GM23338 (cell line): Measurements from ENCODE around the gene MAN2A2. TPM values are rescaled to one million over a fixed set of nuclear protein-coding genes. Genes with fewer than 3 reads are reported as not detected.

Source experiments
- ATAC-seq: fragments of 200-7000 bp; cut with Tn5 transposase; 3 replicates; pipeline ENCODE4 v1.9.1; 2020
- DNase-seq: peaks from one replicate; pipeline ENCODE4 v3.0.0-alpha.2; 2015; ENCODE audit warnings: low spot score
- H2AFZ ChIP-seq: fragments of 200-600 bp; sonication (generic); 2 replicates; pipeline ENCODE4 v1.8.0; 2016; ENCODE audit warnings: antibody characterized with exemption, mild to moderate bottlenecking, moderate library complexity
- H3F3A ChIP-seq: fragments of 200-600 bp; sonication (generic); replicated peaks from 2 replicates; pipeline ENCODE4 v1.8.0; 2017; ENCODE audit warnings: antibody characterized with exemption, mixed run types, low read depth
- H3K27ac ChIP-seq: fragments of 200-600 bp; sonication (generic); 2 replicates; pipeline ENCODE4 v1.6.1; 2016; ENCODE audit warnings: low read depth
- H3K27me3 ChIP-seq: fragments of 200-600 bp; sonication (generic); 2 replicates; pipeline ENCODE4 v1.8.0; 2016; ENCODE audit warnings: mild to moderate bottlenecking, mixed run types, moderate library complexity; ENCODE audit not compliant: insufficient read depth
- H3K36me3 ChIP-seq: fragments of 200-600 bp; sonication (generic); 2 replicates; pipeline ENCODE4 v1.8.0; 2016; ENCODE audit warnings: mild to moderate bottlenecking; ENCODE audit not compliant: insufficient read depth
- H3K4me1 ChIP-seq: fragments of 200-600 bp; sonication (generic); 2 replicates; pipeline ENCODE4 v1.8.0; 2016; ENCODE audit warnings: mild to moderate bottlenecking, moderate library complexity; ENCODE audit not compliant: insufficient read depth
- H3K4me2 ChIP-seq: fragments of 200-600 bp; sonication (generic); 2 replicates; pipeline ENCODE4 v1.7.1; 2017; ENCODE audit warnings: mixed run types
- H3K4me3 ChIP-seq: fragments of 200-600 bp; sonication (generic); 2 replicates; pipeline ENCODE4 v1.6.1; 2016; ENCODE audit warnings: mixed run types
- H3K79me2 ChIP-seq: fragments of 200-600 bp; sonication (generic); replicated peaks from 2 replicates; pipeline ENCODE4 v1.8.0; 2017; ENCODE audit warnings: mild to moderate bottlenecking; ENCODE audit not compliant: insufficient read depth
- H3K9me2 ChIP-seq: fragments of 200-600 bp; sonication (generic); 2 replicates; pipeline ENCODE4 v1.8.0; 2017; ENCODE audit not compliant: insufficient read depth
- H4K20me1 ChIP-seq: fragments of 200-600 bp; sonication (generic); replicated peaks from 2 replicates; pipeline ENCODE4 v1.8.0; 2017; ENCODE audit warnings: mild to moderate bottlenecking; ENCODE audit not compliant: insufficient read depth
- H3K27ac Mint-ChIP-seq: 2 replicates; pipeline ENCODE4 v1.8.0; 2020; ENCODE audit warnings: inconsistent platforms, mild to moderate bottlenecking, moderate library complexity, mixed read lengths
- H3K27me3 Mint-ChIP-seq: 3 replicates; pipeline ENCODE4 v1.8.0; 2022; ENCODE audit warnings: low read depth, mild to moderate bottlenecking, moderate library complexity, mixed read lengths, inconsistent platforms; ENCODE audit not compliant: insufficient read depth, poor library complexity
- H3K36me3 Mint-ChIP-seq: 3 replicates; pipeline ENCODE4 v1.8.0; 2021; ENCODE audit warnings: low read depth, mild to moderate bottlenecking, inconsistent platforms, moderate library complexity, mixed read lengths
- H3K4me1 Mint-ChIP-seq: 3 replicates; pipeline ENCODE4 v1.8.0; 2020; ENCODE audit warnings: mild to moderate bottlenecking, inconsistent platforms, mixed read lengths
- H3K4me3 Mint-ChIP-seq: 3 replicates; pipeline ENCODE4 v1.8.0; 2021; ENCODE audit warnings: moderate library complexity, mild to moderate bottlenecking, inconsistent platforms, mixed read lengths
- H3K9me3 Mint-ChIP-seq: 3 replicates; pipeline ENCODE4 v1.8.0; 2020; ENCODE audit warnings: moderate library complexity, mild to moderate bottlenecking, inconsistent platforms, mixed read lengths
- CREB1 ChIP-seq: fragments of 250-450 bp; sonication (Bioruptor Pico); IDR thresholded peaks from 2 replicates; pipeline ENCODE4 v1.5.0; 2020; ENCODE audit warnings: low read depth, mild to moderate bottlenecking, moderate library complexity
- EZH2phosphoT487 ChIP-seq: fragments of 200-600 bp; sonication (generic); IDR thresholded peaks from one replicate; pipeline ENCODE4 v1.8.1; 2018; ENCODE audit warnings: antibody characterized with exemption; ENCODE audit not compliant: unreplicated experiment
- JUNB ChIP-seq: IDR thresholded peaks from one replicate; pipeline ENCODE4 v1.6.1; 2016; ENCODE audit warnings: antibody characterized with exemption; ENCODE audit not compliant: unreplicated experiment
- NANOG ChIP-seq: IDR thresholded peaks from 2 replicates; pipeline ENCODE4 v1.6.1; 2016; ENCODE audit warnings: antibody characterized with exemption, borderline replicate concordance
- POLR2AphosphoS5 ChIP-seq: IDR thresholded peaks from 2 replicates; pipeline ENCODE4 v1.6.1; 2016; ENCODE audit warnings: antibody characterized with exemption, low read depth
- STAT1 ChIP-seq: IDR thresholded peaks from one replicate; pipeline ENCODE4 v1.6.1; 2016; ENCODE audit warnings: antibody characterized with exemption; ENCODE audit not compliant: unreplicated experiment
- ZNF114 ChIP-seq: fragments of 250-450 bp; sonication (Bioruptor Pico); IDR thresholded peaks from 2 replicates; pipeline ENCODE4 v1.5.0; 2020; ENCODE audit warnings: mild to moderate bottlenecking, moderate library complexity
- ZNF331 ChIP-seq: fragments of 250-450 bp; sonication (Bioruptor Pico); IDR thresholded peaks from 2 replicates; pipeline ENCODE4 v1.5.0; 2020; ENCODE audit warnings: low read depth, mild to moderate bottlenecking, moderate library complexity
- polyA plus RNA-seq: library from polyadenylated mRNA; unstranded; fragments of >200 nt; fragmentation: Nextera tagmentation; extraction: Ambion mirVana; gene quantifications from 2 replicates; pipeline ENCODE4 v1.2.1, GENCODE V29; 2016
- total RNA-seq: library from RNA; depleted of rRNA; stranded (reverse); fragments of >200 nt; shearing (Covaris generic); gene quantifications from 2 replicates; pipeline ENCODE4 v1.2.3, GENCODE V29; 2014
- TF ChIP-seq, protein P1 (sequence below): fragments of 250-450 bp; sonication (Bioruptor Pico); IDR thresholded peaks from 2 replicates; pipeline ENCODE4 v1.5.0; 2020; ENCODE audit warnings: mild to moderate bottlenecking, moderate library complexity
- TF ChIP-seq, protein P2 (sequence below): IDR thresholded peaks from one replicate; pipeline ENCODE4 v1.6.1; 2018; ENCODE audit warnings: antibody characterized with exemption; ENCODE audit not compliant: unreplicated experiment
- TF ChIP-seq, protein P3 (sequence below), 2 experiments: fragments of 200-600 bp in 1 of 2; sonication (generic) in 1 of 2; conservative IDR thresholded peaks; 2 replicates each; pipeline versions ENCODE4 v1.5.1 to v1.6.1; 2016 to 2017; ENCODE audit warnings: antibody characterized with exemption in 2 of 2, low read depth in 2 of 2, mild to moderate bottlenecking in 2 of 2, moderate library complexity in 1 of 2
- TF ChIP-seq, protein P4 (sequence below): IDR thresholded peaks from 2 replicates; pipeline ENCODE4 v1.6.1; 2016; ENCODE audit warnings: antibody characterized with exemption

MAN2A2 gene
- total and polyA plus RNA-seq, 2 experiments from 2014 or later = 8.2 to 17.1 TPM

DNA sequence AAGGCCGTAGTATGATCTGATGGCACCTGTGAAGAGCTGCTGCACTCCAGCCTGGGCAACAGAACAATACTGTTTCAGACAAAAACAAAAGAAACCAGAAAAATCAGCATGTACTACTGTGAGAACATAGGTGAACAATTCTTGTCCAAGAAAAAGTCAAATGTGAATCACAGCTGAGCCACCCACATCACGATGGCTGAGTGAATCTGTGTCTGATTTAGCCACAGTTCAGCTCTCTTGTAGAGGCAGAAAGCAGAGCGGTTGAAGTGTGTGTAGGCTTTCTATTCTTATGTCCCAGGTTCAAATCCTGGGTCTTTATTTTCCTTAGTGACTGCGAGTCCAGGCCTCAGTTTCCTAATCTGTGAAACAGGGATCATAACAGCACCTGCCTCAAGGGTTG lies 39.1 kb upstream of the MAN2A2 start:
- no peaks in the 10 kb centered on the region for H3K36me3 Mint-ChIP-seq
- H3K4me1 ChIP-seq = peaks cover 21% of the 10 kb centered on the region

More for the DNA sequence above, 39.1 kb upstream of the MAN2A2 start:
- Histone ChIP-seq H3K9me2 (no peaks in the 10 kb centered on the region), H3K27ac (no peak overlapping the region), H3K4me2 (no peak overlapping the region), H3K4me3 (no peak overlapping the region), H2AFZ (no peak overlapping the region), H3K27me3 (no peaks in the 10 kb centered on the region), H3K36me3 (no peaks in the 10 kb centered on the region), H3K79me2 (no peaks in the 10 kb centered on the region), H3F3A (peaks cover 3% of the 10 kb centered on the region), H4K20me1 (no peaks in the 10 kb centered on the region)
- no peak for DNase-seq
- Mint-ChIP-seq H3K9me3 (no peaks in the 10 kb centered on the region), H3K4me3 (no peak overlapping the region), H3K27ac (no peak overlapping the region), H3K27me3 (peaks cover 7% of the 10 kb centered on the region), H3K4me1 (peaks cover 29% of the 10 kb centered on the region)
- TF ChIP-seq, protein P1, sequence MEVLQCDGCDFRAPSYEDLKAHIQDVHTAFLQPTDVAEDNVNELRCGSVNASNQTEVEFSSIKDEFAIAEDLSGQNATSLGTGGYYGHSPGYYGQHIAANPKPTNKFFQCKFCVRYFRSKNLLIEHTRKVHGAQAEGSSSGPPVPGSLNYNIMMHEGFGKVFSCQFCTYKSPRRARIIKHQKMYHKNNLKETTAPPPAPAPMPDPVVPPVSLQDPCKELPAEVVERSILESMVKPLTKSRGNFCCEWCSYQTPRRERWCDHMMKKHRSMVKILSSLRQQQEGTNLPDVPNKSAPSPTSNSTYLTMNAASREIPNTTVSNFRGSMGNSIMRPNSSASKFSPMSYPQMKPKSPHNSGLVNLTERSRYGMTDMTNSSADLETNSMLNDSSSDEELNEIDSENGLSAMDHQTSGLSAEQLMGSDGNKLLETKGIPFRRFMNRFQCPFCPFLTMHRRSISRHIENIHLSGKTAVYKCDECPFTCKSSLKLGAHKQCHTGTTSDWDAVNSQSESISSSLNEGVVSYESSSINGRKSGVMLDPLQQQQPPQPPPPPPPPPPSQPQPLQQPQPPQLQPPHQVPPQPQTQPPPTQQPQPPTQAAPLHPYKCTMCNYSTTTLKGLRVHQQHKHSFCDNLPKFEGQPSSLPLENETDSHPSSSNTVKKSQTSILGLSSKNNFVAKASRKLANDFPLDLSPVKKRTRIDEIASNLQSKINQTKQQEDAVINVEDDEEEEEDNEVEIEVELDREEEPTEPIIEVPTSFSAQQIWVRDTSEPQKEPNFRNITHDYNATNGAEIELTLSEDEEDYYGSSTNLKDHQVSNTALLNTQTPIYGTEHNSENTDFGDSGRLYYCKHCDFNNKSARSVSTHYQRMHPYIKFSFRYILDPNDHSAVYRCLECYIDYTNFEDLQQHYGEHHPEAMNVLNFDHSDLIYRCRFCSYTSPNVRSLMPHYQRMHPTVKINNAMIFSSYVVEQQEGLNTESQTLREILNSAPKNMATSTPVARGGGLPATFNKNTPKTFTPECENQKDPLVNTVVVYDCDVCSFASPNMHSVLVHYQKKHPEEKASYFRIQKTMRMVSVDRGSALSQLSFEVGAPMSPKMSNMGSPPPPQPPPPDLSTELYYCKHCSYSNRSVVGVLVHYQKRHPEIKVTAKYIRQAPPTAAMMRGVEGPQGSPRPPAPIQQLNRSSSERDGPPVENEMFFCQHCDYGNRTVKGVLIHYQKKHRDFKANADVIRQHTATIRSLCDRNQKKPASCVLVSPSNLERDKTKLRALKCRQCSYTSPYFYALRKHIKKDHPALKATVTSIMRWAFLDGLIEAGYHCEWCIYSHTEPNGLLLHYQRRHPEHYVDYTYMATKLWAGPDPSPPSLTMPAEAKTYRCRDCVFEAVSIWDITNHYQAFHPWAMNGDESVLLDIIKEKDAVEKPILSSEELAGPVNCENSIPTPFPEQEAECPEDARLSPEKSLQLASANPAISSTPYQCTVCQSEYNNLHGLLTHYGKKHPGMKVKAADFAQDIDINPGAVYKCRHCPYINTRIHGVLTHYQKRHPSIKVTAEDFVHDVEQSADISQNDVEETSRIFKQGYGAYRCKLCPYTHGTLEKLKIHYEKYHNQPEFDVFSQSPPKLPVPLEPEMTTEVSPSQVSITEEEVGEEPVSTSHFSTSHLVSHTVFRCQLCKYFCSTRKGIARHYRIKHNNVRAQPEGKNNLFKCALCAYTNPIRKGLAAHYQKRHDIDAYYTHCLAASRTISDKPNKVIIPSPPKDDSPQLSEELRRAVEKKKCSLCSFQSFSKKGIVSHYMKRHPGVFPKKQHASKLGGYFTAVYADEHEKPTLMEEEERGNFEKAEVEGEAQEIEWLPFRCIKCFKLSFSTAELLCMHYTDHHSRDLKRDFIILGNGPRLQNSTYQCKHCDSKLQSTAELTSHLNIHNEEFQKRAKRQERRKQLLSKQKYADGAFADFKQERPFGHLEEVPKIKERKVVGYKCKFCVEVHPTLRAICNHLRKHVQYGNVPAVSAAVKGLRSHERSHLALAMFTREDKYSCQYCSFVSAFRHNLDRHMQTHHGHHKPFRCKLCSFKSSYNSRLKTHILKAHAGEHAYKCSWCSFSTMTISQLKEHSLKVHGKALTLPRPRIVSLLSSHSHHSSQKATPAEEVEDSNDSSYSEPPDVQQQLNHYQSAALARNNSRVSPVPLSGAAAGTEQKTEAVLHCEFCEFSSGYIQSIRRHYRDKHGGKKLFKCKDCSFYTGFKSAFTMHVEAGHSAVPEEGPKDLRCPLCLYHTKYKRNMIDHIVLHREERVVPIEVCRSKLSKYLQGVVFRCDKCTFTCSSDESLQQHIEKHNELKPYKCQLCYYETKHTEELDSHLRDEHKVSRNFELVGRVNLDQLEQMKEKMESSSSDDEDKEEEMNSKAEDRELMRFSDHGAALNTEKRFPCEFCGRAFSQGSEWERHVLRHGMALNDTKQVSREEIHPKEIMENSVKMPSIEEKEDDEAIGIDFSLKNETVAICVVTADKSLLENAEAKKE (CRISPR knock-in tag) = no peak
- TF ChIP-seq, protein P2, sequence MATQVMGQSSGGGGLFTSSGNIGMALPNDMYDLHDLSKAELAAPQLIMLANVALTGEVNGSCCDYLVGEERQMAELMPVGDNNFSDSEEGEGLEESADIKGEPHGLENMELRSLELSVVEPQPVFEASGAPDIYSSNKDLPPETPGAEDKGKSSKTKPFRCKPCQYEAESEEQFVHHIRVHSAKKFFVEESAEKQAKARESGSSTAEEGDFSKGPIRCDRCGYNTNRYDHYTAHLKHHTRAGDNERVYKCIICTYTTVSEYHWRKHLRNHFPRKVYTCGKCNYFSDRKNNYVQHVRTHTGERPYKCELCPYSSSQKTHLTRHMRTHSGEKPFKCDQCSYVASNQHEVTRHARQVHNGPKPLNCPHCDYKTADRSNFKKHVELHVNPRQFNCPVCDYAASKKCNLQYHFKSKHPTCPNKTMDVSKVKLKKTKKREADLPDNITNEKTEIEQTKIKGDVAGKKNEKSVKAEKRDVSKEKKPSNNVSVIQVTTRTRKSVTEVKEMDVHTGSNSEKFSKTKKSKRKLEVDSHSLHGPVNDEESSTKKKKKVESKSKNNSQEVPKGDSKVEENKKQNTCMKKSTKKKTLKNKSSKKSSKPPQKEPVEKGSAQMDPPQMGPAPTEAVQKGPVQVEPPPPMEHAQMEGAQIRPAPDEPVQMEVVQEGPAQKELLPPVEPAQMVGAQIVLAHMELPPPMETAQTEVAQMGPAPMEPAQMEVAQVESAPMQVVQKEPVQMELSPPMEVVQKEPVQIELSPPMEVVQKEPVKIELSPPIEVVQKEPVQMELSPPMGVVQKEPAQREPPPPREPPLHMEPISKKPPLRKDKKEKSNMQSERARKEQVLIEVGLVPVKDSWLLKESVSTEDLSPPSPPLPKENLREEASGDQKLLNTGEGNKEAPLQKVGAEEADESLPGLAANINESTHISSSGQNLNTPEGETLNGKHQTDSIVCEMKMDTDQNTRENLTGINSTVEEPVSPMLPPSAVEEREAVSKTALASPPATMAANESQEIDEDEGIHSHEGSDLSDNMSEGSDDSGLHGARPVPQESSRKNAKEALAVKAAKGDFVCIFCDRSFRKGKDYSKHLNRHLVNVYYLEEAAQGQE = no peak
- TF ChIP-seq ZNF331 (CRISPR knock-in tag) (no peak), ZNF114 (CRISPR knock-in tag) (no peak), NANOG (no peak), JUNB (no peak), STAT1 (no peak), POLR2AphosphoS5 (no peak), CREB1 (CRISPR knock-in tag) (no peak), EZH2phosphoT487 (no peak)
- TF ChIP-seq, protein P3, sequence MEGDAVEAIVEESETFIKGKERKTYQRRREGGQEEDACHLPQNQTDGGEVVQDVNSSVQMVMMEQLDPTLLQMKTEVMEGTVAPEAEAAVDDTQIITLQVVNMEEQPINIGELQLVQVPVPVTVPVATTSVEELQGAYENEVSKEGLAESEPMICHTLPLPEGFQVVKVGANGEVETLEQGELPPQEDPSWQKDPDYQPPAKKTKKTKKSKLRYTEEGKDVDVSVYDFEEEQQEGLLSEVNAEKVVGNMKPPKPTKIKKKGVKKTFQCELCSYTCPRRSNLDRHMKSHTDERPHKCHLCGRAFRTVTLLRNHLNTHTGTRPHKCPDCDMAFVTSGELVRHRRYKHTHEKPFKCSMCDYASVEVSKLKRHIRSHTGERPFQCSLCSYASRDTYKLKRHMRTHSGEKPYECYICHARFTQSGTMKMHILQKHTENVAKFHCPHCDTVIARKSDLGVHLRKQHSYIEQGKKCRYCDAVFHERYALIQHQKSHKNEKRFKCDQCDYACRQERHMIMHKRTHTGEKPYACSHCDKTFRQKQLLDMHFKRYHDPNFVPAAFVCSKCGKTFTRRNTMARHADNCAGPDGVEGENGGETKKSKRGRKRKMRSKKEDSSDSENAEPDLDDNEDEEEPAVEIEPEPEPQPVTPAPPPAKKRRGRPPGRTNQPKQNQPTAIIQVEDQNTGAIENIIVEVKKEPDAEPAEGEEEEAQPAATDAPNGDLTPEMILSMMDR (conservative IDR thresholded peaks at IDR 0.05; ENCODE audit: low read depth in 2 of 2) = no peak
- TF ChIP-seq, protein P4, sequence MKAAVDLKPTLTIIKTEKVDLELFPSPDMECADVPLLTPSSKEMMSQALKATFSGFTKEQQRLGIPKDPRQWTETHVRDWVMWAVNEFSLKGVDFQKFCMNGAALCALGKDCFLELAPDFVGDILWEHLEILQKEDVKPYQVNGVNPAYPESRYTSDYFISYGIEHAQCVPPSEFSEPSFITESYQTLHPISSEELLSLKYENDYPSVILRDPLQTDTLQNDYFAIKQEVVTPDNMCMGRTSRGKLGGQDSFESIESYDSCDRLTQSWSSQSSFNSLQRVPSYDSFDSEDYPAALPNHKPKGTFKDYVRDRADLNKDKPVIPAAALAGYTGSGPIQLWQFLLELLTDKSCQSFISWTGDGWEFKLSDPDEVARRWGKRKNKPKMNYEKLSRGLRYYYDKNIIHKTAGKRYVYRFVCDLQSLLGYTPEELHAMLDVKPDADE = no peak
- no peak for ATAC-seq
